Stimulated activated CD8-positive, alpha-beta memory T cell treated with anti-CD3 and anti-CD28 coated beads, Interleukin-15, amount 100 ng/mL, for 24 hours (primary cell): ENCODE data around the gene EPHA4.

Source experiments
- DNase-seq: peaks from one replicate; pipeline ENCODE4 v3.0.0-alpha.2; 2020; ENCODE audit warnings: low read depth

Gene EPHA4

DNA sequence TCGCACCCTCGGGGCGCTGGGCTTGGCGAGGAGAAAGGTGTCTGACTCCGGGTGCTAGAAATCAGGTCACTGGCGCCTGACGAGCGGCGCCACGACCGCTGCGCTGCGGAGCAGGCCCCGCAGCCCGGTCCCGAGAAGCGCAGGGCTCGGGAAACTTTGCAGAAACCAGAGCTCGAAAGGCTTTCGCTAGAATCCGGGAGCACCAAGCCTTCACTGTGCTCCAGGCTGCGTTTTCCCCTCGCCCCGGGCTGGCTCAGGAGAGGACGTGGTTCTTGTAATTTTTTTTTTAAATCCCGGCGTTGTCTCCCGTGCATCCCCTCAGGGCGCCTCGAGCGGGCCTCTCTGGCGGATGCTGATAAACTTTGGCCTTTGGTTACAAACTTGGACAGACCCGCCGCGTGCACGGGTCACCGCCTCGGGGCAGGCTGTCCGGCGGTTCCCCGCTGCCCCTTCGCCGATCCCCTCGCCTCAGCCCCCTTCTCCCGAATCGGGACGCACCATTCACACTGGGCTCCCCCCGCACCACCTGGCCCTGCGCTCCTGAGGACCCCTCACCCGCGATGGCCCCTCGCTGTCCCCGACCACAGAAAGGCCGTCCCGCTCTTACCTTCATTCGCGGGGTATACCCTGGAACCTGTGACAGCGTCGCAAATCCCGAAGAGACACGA lies 419 bp downstream of the EPHA4 start:
- DNase-seq, result no peak

- DNase-seq, result no peak
Observed at GRCh38 chr2:221571025-221571550, 1.0 kb downstream of the EPHA4 start.

DNA sequence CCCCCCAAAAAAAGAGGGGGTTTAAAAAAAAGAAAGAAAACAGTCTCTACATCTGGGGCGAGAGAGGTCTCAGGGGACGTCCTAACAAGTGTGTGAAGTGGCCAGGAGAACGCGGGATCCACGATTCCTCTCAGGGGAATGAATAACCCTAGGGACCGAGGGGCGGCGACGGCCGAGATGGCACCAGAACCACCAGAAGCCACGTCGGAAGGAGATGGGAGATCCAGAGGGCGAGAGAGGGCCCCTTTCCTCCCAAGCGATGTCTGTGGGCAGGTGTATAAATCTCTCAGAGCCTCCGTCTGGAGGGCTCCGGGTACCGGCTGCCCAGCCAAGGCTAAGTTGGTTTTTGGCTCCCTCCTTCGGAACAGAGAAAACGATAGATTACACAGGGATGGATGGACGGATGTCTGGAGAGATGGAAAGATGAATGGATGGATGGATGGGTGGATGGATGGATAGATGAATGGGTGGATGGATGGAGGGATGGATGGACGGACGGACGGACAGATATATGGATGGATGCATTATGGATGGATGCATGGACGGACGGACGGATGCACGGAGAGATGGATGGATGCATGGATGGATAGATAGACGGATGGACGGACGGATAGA lies 1.7 kb downstream of the EPHA4 start:
- no peak for DNase-seq

GRCh38 chr2:221569871-221570270 lies 2.2 kb downstream of the EPHA4 start:
- no peak for DNase-seq

GRCh38 chr2:221569425-221569845 lies 2.7 kb downstream of the EPHA4 start:
- no peak for DNase-seq

DNA sequence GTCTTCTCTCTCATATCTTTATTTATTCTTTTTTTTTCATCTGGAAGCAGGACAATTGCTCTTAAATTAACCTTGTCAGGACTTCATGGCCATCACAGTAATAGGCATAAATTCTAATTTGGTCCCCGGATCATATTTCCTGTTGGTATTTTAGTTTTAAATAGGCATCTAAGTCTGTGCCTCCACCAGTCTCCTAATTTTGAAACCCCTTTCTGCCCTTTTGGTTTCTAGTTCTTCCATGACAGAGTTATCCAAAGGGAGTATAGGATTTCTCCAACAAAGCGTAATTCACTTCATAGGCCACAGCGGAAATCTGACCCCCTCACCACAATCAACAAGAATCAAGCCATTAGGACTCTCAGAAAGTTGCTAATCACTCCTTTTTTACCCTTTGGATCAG lies 3.8 kb downstream of the EPHA4 start:
- no peak for DNase-seq

DNA sequence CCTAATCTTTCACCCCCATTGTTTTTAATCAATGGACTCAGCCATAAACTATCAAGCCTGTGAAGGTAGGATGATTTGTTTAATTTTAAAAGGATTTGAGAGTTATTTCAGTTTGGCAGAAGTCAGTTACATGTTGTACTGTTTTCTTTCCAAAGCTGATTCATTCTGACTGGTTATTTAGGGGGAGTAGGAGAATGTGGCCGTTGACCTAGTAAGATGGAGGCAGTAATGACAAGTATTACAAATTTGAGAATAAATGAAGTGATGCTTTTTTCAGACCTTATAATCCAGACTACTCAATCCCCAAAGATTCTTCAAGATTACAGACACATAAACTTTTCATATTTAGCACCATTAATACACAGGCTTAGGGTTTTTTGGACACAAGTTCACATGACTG lies 4.3 kb downstream of the EPHA4 start:
- DNase-seq, result no peak

DNA sequence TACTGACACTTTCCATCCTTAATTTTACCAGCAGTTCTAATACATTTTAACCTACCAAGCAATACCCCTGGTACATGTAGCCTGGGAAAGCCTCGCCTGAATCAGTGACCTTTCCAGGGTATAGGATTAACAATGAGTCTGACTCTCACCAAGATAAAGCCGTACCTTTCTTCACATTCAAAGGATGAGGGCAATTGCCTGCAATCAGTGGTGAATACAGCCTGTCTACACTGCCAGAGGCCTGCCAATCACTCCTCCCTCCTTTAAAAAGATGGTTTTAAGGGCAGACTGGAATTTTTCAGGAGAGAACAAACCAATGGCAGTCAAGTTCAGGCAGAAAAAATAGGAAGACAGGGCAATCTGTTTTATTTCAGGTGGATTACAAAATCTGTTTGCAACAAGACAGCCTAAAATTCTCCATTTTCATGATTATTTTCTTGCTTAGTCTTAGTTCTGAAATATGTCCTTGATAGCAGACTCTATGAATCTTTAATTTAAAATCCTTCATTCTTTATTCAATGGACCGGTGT lies 4.8 kb downstream of the EPHA4 start:
- DNase-seq, result no peak

DNA sequence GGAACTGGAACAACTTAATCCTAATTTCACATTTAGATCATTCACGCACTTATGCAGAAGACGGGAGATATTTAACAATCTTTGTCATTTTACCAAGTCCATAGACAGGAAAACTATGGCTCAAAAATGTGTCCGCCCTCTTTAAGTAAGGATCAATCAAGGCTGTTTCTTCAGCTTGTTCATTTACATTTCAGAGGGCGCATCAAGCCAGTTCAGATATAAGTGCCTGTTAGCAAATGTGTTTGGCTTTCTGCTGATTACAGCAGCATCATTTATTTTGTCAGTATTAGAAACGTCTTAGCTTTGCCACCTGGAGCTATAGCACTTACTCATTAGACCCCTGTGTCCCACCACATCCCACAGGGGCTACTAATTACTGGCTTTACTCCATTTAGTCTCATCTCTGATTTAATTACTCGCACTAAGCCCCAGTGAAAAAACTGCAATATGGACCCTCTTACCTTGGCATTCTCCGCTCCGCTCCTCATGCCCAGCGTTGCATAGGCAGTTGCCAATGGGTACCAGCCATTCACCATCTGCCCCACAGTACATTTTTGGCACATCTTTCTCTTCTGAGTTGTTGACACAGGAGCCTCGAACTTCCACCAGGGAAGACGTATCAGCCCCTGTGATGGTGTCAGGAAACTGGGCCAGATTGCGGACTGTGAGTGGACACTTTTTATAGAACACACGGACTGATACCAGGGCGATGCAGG lies 8.7 kb downstream of the EPHA4 start:
- DNase-seq, result no peak

DNA sequence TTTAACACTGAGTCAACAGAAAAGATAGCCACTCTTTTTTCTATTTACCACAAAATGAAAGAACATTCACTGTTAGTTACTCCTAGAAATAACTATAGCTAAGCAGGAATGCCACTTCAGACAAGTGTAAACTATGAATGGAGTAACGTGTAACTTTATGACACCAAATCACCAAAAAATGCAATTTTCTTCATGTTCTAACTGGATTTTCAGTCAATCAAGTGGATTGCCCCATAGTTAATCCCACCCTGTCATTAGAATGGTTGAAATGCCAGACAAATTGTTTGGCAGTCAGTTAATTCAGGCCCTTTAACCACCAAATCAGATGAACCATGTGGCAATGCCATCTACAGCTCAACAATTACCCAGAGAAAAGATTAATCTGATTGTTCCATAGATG lies 9.9 kb downstream of the EPHA4 start:
- no peak for DNase-seq

GRCh38 chr2:221561770-221562169 lies 10.3 kb downstream of the EPHA4 start:
- no peak for DNase-seq

DNA sequence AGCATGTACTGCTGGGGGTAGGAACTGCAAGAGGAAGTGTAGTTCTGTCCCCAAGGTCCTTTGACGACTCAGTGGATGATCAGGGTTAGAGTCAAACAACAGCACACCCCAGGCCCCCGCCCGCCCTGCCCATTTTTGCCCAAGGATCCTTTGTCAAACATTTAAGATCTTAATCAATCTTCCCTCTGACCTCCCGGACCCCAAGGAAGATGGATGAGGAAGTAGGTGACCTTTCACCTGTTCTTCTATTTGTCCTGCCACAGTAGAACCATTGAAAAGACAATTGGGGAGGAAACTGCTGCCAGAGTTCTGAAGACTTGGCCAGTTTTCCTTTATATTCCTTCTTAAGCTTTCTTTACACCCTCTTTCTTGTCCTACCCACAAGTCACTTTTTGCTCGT lies 12.1 kb downstream of the EPHA4 start:
- DNase-seq, result no peak

DNA sequence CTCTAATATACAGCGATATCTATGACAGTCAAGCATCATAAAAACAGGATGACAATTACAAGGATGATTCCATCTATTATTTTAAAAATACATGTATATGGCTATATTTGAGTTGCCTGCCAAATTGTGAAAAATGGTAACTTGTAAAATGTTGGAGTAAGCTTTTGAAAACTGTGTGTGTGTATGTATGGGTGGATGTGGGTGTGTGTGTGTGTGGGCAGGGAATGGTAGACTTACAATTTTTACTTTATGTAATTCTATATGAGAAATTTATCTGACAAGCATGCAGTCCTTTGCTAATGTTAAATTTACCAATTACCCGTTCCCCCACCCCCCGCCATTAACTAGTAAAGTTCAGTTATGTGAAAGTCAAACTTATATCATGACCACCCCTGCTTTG lies 14.0 kb downstream of the EPHA4 start:
- DNase-seq, result no peak

DNA sequence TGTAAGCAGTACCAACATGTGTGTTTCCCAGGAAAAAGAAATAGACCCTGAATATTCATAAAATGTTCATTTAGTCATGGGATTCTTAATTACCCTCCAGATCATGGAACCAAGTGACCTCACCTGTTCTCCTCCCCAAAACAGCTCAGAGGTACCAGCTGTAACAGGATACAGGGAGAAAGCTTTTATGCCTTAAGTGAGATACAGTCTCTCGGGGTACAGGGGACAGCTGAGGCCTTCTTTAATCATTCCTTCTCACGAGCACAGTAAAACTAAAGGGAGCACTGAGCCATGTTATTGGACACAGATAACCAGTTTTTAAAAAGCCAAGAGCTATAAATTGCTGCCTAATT lies 16.6 kb downstream of the EPHA4 start:
- no peak for DNase-seq

DNA sequence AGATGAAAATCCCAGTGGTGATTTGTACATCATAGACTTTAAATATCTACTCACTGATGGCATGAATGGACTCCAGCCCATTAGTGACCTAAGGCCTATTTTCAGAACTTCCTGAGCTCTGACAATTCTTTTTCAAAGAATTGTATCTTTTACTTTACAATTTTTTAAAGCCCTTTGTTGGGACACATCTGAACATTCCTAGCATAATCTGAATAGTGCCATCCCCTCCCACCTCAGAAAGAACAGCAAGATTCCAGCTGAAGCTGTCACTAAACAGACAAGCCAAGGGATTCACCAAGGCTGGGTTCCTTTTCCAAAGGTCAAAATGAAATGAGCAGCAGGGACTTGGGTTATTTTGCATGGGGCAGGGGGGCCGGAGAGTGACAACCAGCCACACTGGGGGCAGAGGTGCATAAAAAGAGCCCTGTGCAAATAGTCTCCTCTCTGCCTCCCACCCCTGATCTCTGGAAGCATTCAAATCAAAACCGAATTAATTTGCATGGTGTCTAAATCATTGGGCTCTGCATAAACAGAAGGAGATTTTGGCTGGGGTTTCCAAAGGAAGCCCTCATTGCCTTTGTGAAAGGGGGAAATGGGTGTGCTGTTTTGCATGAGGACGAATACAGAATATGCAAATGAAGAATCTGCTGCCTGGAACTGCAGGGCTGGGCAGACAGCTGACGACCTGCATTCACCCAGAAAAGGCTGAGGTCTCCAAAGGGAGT lies 17.2 kb downstream of the EPHA4 start:
- no peak for DNase-seq

GRCh38 chr2:221553333-221553732 lies 18.8 kb downstream of the EPHA4 start:
- DNase-seq, result no peak

DNA sequence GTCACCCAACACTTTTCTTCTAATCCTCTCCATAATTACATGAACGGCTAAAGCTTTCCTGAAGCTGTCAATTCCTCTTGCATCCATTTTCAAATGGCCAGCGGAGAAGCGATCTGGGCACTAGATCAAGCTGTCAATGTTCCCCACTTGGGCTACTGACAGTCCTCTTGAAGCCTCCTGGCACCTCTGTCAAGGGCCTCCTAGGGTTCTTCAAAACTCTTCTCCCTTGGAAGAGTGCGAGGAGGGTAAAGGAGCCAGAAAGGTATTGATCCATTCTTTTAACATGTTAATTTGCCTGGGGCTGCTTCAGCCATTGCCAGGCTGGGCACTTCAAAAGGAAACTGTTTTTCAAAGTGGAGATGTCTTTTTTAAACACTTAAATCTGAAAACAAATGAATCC lies 19.8 kb downstream of the EPHA4 start:
- no peak for DNase-seq

GRCh38 chr2:221551864-221552263 lies 20.2 kb downstream of the EPHA4 start:
- DNase-seq, result no peak

DNA sequence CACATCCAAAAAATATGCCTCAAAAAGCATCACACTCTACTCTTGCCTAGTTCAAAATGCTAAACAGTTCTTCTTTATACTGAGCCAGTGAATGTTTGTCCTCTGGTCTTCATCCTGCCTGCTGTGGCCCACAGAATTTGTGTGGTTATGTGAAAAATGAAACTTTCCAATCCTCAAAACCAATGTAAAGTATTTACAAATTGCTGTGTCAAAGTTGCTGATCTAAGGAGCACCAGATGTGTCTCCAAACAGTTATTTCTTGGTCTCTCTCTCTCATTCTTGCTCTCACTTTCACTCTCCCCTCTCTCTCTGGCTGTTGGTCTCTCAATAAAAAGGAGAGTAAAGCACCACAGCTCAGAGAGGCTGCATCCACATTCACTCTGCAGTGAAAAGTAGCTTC lies 23.0 kb downstream of the EPHA4 start:
- no peak for DNase-seq

DNA sequence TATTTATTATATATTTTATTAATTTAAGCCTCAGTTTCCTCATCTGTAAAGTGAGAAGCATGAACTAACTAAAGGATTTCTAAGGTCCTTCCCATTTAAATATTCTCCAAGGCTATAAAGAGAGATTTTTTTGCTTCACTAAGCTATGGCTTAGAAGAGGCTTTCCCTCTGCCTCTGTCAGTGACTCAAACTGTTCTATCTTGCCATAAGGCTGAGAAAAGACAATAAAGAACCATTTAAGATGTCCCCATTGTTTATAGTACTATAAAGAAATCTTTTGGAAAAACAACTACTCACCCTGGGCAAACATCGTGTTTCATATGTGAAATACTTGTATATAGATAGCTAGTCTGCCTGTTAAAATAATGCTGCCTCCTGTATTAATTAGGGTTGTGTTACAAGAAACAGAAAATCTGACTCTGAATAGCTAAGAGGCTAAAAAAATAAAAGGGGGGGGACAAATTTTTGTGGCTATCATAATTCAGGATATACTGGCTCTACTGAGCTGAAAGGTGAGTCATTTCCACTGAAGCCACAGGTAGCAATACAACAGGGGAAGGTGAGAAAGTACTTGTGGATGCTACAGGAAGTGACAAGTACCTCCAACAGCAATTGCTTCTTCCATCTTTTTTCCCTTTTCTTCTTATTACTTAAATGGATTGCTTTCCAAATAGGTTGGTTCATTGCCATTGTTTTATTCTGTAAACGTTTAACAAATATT lies 25.4 kb downstream of the EPHA4 start:
- DNase-seq, result no peak

DNA sequence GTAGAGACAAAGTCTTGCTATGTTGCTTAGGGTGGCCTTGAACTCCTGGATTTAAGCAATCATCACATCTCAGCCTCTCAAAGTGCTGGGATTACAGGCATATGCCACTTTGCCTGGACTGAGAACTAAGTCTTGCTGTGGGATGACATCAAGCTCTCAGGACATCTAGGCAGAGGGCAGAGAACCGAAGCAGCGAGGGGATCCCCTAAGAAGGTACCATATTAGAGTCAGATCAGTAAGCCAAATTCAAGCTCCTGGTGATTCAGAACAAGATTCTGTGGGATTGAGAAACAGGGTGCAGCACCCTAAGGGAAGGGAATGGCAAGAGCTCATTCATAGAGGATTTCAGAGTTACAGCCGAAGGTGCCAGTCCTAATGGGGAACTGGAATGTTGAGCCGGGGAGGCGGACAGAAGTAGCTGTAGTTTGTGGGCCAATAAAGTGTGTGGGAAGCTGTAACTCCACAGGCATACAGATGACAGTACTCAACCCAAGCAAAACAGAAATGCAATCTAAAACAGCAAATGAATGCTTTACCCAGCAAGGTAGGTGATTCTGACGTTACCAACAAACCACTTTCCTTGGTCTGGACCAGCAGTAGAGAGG lies 30.9 kb downstream of the EPHA4 start:
- DNase-seq, result no peak
